OCI-LY7 (cell line): ENCODE results near the gene EGFR.

Experiments used
- CTCF ChIP-seq: fragments of 200-600 bp; sonication (generic); conservative IDR thresholded peaks from 2 replicates; pipeline ENCODE4 v1.5.1; 2014; ENCODE audit warnings: mild to moderate bottlenecking, antibody characterized with exemption, low read length, moderate library complexity, mixed read lengths
- EZH2phosphoT487 ChIP-seq: fragments of 200-600 bp; sonication (generic); IDR thresholded peaks from 2 replicates; pipeline ENCODE4 v1.6.1; 2018; ENCODE audit warnings: low read depth, borderline replicate concordance, mild to moderate bottlenecking, mixed run types, antibody characterized with exemption, low read length, moderate library complexity, mixed read lengths

- TF ChIP-seq CTCF (no peak), EZH2phosphoT487 (no peak)
Measured at GRCh38 chr7:54995166-54995565, 23.7 kb upstream of the EGFR start.
